ENCODE data around the gene LPP. TPM values are rescaled to one million over a fixed set of nuclear protein-coding genes. Genes with fewer than 3 reads are reported as not detected.

The LPP gene
- polyA plus RNA-seq, 2 of the 4 experiments (the other 2 are of a cell fraction): 11.0 to 30.8 TPM

DNA sequence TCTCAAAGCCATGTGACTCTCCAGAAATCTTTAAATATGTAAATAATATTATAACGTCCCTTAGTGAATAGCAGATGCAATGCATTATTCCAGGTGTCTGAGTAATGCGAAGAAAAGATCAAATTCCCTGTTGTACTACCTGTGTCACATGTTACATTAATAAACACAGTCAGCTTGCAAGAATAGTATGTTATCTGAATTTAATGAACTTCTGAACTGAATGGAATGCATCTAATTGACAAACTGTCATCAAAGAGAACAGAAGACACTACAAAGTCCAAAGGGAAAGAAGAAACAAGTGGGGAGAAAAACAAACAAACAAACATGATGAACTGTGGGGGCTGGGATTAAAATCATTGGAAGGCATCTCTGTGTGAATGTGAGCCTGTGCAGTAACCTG lies 508.8 kb downstream of the LPP start:
- POLR2A ChIA-PET: no interaction called here
- CTCF ChIA-PET: no interaction called here
- 75% methylated on average over 2 of the region's 2 CpGs for WGBS (ENCODE audit: missing lambda C conversion rate)

GRCh38 chr3:188663839-188664238 lies 509.9 kb downstream of the LPP start:
- no peak for ATAC-seq
- no peak for FAIRE-seq
- Histone ChIP-seq H3K4me1 (no peaks in the 10 kb centered on the region), H3K4me2 (no peak overlapping the region), H3K4me3 (no peak overlapping the region), H3K9me3 (no peaks in the 10 kb centered on the region), H3K27ac (no peak overlapping the region)
- POLR2A ChIA-PET: no interaction called here
- DNase-seq (ENCODE audit: low read depth in 1 of 2, low spot score in 1 of 2): no peak
- TF ChIP-seq FOXS1 (CRISPR knock-in tag; IDR thresholded peaks at IDR 0.05) (no peak), ELK1 (IDR thresholded peaks at IDR 0.05; ENCODE audit: low read depth, low read length) (no peak), HOXA7 (CRISPR knock-in tag; IDR thresholded peaks at IDR 0.05) (no peak), NFE2L2 (conservative IDR thresholded peaks at IDR 0.05; ENCODE audit: low read length) (no peak)
- TF ChIP-seq, protein P1, sequence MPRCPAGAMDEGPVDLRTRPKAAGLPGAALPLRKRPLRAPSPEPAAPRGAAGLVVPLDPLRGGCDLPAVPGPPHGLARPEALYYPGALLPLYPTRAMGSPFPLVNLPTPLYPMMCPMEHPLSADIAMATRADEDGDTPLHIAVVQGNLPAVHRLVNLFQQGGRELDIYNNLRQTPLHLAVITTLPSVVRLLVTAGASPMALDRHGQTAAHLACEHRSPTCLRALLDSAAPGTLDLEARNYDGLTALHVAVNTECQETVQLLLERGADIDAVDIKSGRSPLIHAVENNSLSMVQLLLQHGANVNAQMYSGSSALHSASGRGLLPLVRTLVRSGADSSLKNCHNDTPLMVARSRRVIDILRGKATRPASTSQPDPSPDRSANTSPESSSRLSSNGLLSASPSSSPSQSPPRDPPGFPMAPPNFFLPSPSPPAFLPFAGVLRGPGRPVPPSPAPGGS (IDR thresholded peaks at IDR 0.05): no peak
- 94% methylated on average over 3 of the region's 5 CpGs for WGBS (ENCODE audit: missing lambda C conversion rate)
- CTCF ChIA-PET: interaction anchor here (1.0 kb wide), 1 partner anchor 19 kb away, joined by 3 read pairs; no protein-coding TSS in a partner anchor

More for the DNA sequence above, 508.8 kb downstream of the LPP start:
- TF ChIP-seq TP53 (CRISPR knock-in tag; IDR thresholded peaks at IDR 0.05): no peak
- no peak for TF ChIP-seq ATOH8 (CRISPR knock-in tag; IDR thresholded peaks at IDR 0.05; ENCODE audit: low read depth)
- no peak for TF ChIP-seq FOSB (CRISPR knock-in tag; IDR thresholded peaks at IDR 0.05)
- TF ChIP-seq HOXB5 (CRISPR knock-in tag; IDR thresholded peaks at IDR 0.05): no peak
- no peak for TF ChIP-seq ZSCAN20 (CRISPR knock-in tag; IDR thresholded peaks at IDR 0.05)
- no peak for TF ChIP-seq ZNF302 (CRISPR knock-in tag; IDR thresholded peaks at IDR 0.05)
- no peak for TF ChIP-seq HDAC2 (IDR thresholded peaks at IDR 0.05)
- no peak for TF ChIP-seq SREBF2 (IDR thresholded peaks at IDR 0.05)
- FAIRE-seq (no peak), DNase-seq (ENCODE audit: low read depth in 1 of 2, low spot score in 1 of 2) (no peak), ATAC-seq (no peak)
- Histone ChIP-seq H3K4me1 (no peaks in the 10 kb centered on the region), H3K9me3 (no peaks in the 10 kb centered on the region), H3K27ac (no peak overlapping the region), H3K4me3 (no peak overlapping the region), H3K4me2 (no peak overlapping the region)

- Histone ChIP-seq H3K9me3 (no peaks in the 10 kb centered on the region), H3K4me2 (no peak overlapping the region), H3K27ac (no peak overlapping the region), H3K4me1 (no peaks in the 10 kb centered on the region), H3K4me3 (no peak overlapping the region)
- ATAC-seq (peak; percentile 62 to 78; a peak in 5 of 6 replicates), DNase-seq (ENCODE audit: low read depth in 1 of 2, low spot score in 1 of 2) (peak in 1 of 2 experiments; percentile 47), FAIRE-seq (no peak)
- CTCF ChIA-PET: no interaction called here
- 67% methylated on average over 3 of the region's 3 CpGs for WGBS (ENCODE audit: missing lambda C conversion rate)
- POLR2A ChIA-PET: no interaction called here
- TF ChIP-seq RAD21 (conservative IDR thresholded peaks at IDR 0.05 in 1 of 2, IDR thresholded peaks at IDR 0.05 in 1 of 2): peak; percentile 29 to 48; a peak in 3 of 5 replicates
- TF ChIP-seq, protein P2, sequence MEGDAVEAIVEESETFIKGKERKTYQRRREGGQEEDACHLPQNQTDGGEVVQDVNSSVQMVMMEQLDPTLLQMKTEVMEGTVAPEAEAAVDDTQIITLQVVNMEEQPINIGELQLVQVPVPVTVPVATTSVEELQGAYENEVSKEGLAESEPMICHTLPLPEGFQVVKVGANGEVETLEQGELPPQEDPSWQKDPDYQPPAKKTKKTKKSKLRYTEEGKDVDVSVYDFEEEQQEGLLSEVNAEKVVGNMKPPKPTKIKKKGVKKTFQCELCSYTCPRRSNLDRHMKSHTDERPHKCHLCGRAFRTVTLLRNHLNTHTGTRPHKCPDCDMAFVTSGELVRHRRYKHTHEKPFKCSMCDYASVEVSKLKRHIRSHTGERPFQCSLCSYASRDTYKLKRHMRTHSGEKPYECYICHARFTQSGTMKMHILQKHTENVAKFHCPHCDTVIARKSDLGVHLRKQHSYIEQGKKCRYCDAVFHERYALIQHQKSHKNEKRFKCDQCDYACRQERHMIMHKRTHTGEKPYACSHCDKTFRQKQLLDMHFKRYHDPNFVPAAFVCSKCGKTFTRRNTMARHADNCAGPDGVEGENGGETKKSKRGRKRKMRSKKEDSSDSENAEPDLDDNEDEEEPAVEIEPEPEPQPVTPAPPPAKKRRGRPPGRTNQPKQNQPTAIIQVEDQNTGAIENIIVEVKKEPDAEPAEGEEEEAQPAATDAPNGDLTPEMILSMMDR (IDR thresholded peaks at IDR 0.05): peak; percentile 37
- TF ChIP-seq, protein P3, sequence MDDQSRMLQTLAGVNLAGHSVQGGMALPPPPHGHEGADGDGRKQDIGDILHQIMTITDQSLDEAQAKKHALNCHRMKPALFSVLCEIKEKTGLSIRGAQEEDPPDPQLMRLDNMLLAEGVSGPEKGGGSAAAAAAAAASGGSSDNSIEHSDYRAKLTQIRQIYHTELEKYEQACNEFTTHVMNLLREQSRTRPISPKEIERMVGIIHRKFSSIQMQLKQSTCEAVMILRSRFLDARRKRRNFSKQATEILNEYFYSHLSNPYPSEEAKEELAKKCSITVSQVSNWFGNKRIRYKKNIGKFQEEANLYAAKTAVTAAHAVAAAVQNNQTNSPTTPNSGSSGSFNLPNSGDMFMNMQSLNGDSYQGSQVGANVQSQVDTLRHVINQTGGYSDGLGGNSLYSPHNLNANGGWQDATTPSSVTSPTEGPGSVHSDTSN (IDR thresholded peaks at IDR 0.05): no peak
- peak; percentile 24; the same call in 2 of the 3 replicates for TF ChIP-seq SMC3 (IDR thresholded peaks at IDR 0.05)
Measured at GRCh38 chr3:188664795-188665194, 510.8 kb downstream of the LPP start.
